HFFc6 (cell line): ENCODE results near the gene PRPF40B. TPM values are rescaled to one million over a fixed set of nuclear protein-coding genes. Genes with fewer than 3 reads are reported as not detected.

Experiments used
- DNase-seq: peaks from one replicate; pipeline ENCODE4 v3.0.0-alpha.2; 2018
- H3K27ac Mint-ChIP-seq: 2 replicates; pipeline ENCODE4 v1.8.0; 2020; ENCODE audit warnings: mild to moderate bottlenecking, mixed read lengths
- H3K27me3 Mint-ChIP-seq: 2 replicates; pipeline ENCODE4 v1.8.0; 2021; ENCODE audit warnings: mild to moderate bottlenecking, moderate library complexity, mixed read lengths; ENCODE audit not compliant: insufficient read depth
- H3K36me3 Mint-ChIP-seq: 2 replicates; pipeline ENCODE4 v1.8.0; 2021; ENCODE audit warnings: low read depth, mixed read lengths
- H3K4me1 Mint-ChIP-seq: 2 replicates; pipeline ENCODE4 v1.8.0; 2020; ENCODE audit warnings: low read depth, mixed read lengths
- H3K4me3 Mint-ChIP-seq: 2 replicates; pipeline ENCODE4 v1.8.0; 2020; ENCODE audit warnings: mild to moderate bottlenecking, moderate library complexity, mixed read lengths
- H3K9me3 Mint-ChIP-seq: 2 replicates; pipeline ENCODE4 v1.8.0; 2020; ENCODE audit warnings: mild to moderate bottlenecking, mixed read lengths
- CTCF ChIP-seq: fragments of 200-600 bp; sonication (generic); IDR thresholded peaks from 2 replicates; pipeline ENCODE4 v1.5.0; 2021; ENCODE audit warnings: antibody characterized with exemption, mild to moderate bottlenecking
- total RNA-seq, 6 experiments: library from RNA; stranded (reverse); fragmentation: NEBNext Ultra II Directional; extraction: Animal tissue kit (Norgen Biotek cat#: 25700); gene quantifications; 2 replicates in 1 of 6; 3 replicates in 5 of 6; pipeline ENCODE4 v1.2.3, GENCODE V29; 2021

The PRPF40B gene
- total RNA-seq, 6 experiments from 2014 or later: 10.3 to 11.9 (median 11.2) TPM

GRCh38 chr12:49635656-49636055 is 12.3 kb downstream of the PRPF40B start:
- Mint-ChIP-seq H3K9me3 (no peaks in the 10 kb centered on the region), H3K4me1 (peaks cover 10% of the 10 kb centered on the region), H3K27me3 (peaks cover under 1% of the 10 kb centered on the region), H3K27ac (no peak overlapping the region), H3K4me3 (no peak overlapping the region), H3K36me3 (peaks cover 10% of the 10 kb centered on the region)
- no peak for DNase-seq
- TF ChIP-seq CTCF: no peak

- TF ChIP-seq CTCF: no peak
- H3K27me3 Mint-ChIP-seq: peaks cover 2% of the 10 kb centered on the region
- H3K9me3 Mint-ChIP-seq: no peaks in the 10 kb centered on the region
- H3K36me3 Mint-ChIP-seq: peaks cover 10% of the 10 kb centered on the region
- no peak overlapping the region for H3K4me3 Mint-ChIP-seq
- no peak overlapping the region for H3K27ac Mint-ChIP-seq
- DNase-seq: no peak
- H3K4me1 Mint-ChIP-seq: peaks cover 10% of the 10 kb centered on the region
These were observed 13.2 kb downstream of the PRPF40B start for GRCh38 chr12:49636574-49636973.

- TF ChIP-seq CTCF: peak; percentile 82
- peaks cover 10% of the 10 kb centered on the region for H3K4me1 Mint-ChIP-seq
- H3K36me3 Mint-ChIP-seq: peaks cover 5% of the 10 kb centered on the region
- no peak overlapping the region for H3K4me3 Mint-ChIP-seq
- peaks cover 2% of the 10 kb centered on the region for H3K27me3 Mint-ChIP-seq
- peak overlapping the region; percentile 66 for H3K27ac Mint-ChIP-seq
- peak; percentile 60 for DNase-seq
- no peaks in the 10 kb centered on the region for H3K9me3 Mint-ChIP-seq
These were observed 13.8 kb downstream of the PRPF40B start for GRCh38 chr12:49636979-49637755.

DNA sequence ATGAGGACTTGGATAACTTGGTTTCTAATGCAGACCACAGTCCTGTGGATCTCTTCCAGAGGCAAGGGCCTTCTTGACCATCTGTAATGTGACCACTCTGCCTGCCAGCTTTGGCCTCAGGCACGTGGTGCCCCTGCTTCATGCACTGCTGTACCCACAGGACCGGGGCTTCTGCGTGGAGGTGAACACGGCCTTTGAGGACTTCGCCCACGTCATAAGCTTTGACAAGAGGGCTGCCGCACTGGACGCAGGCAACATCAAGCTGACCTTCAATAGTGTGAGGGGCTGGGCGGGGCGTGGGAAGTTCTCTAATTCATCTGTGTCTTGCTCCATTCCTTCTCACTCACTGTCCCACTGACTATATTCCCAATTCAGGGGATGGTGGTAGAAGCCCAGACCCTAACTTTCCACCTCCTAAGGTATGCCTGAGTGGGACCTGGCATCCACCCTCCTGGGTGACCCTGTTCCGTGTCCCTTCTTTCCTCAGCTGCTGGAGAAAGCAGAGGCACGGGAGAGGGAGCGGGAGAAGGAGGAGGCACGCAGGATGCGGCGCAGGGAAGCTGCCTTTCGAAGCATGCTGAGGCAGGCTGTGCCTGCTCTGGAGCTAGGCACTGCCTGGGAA is 18.5 kb downstream of the PRPF40B start:
- Mint-ChIP-seq H3K4me1 (peaks cover 6% of the 10 kb centered on the region), H3K36me3 (peaks cover 10% of the 10 kb centered on the region; the same call in 1 of the 2 replicates), H3K4me3 (no peak overlapping the region), H3K9me3 (no peaks in the 10 kb centered on the region), H3K27me3 (peaks cover 4% of the 10 kb centered on the region), H3K27ac (no peak overlapping the region)
- no peak for DNase-seq
- TF ChIP-seq CTCF: no peak

GRCh38 chr12:49642370-49642802 is 19.0 kb downstream of the PRPF40B start:
- no peak for TF ChIP-seq CTCF
- peaks cover 10% of the 10 kb centered on the region; the same call in 1 of the 2 replicates for H3K36me3 Mint-ChIP-seq
- no peak overlapping the region for H3K27ac Mint-ChIP-seq

More at GRCh38 chr12:49642370-49642802, 19.0 kb downstream of the PRPF40B start:
- Mint-ChIP-seq H3K4me3 (no peak overlapping the region), H3K9me3 (no peaks in the 10 kb centered on the region), H3K4me1 (peaks cover 1% of the 10 kb centered on the region), H3K27me3 (peaks cover 4% of the 10 kb centered on the region)
- no peak for DNase-seq
